GM19467 (cell line): Measurements from ENCODE around the gene FUT1.

Experiments
- ATAC-seq: cut with Tn5 transposase; IDR thresholded peaks from one replicate; pipeline ENCODE4 v1.9.1; 2021; ENCODE audit warnings: mild to moderate bottlenecking, moderate library complexity; ENCODE audit not compliant: unreplicated experiment

FUT1 gene

GRCh38 chr19:48741129-48741999, 11.1 kb downstream of the FUT1 start:
- ATAC-seq = no peak

GRCh38 chr19:48740164-48740972, 12.1 kb downstream of the FUT1 start, which contains the start of gene RASIP1:
Gene RASIP1 (minus strand): TSS chr19:48740610. CDS start chr19:48740282, 328 bp downstream.
- no peak for ATAC-seq

- no peak for ATAC-seq
These were observed 12.9 kb downstream of the FUT1 start for GRCh38 chr19:48739404-48740163.

- peak; percentile 82 for ATAC-seq
These were observed 13.7 kb downstream of the FUT1 start for GRCh38 chr19:48738557-48739403.

- no peak for ATAC-seq
These were observed 15.0 kb downstream of the FUT1 start for GRCh38 chr19:48737360-48737998.

- no peak for ATAC-seq
These were observed 17.3 kb downstream of the FUT1 start for GRCh38 chr19:48735031-48735615.

- no peak for ATAC-seq
These were observed 17.8 kb downstream of the FUT1 start for GRCh38 chr19:48734625-48735024.

- ATAC-seq = no peak
These were observed 21.0 kb downstream of the FUT1 start for GRCh38 chr19:48731452-48731851.

- ATAC-seq = no peak
These were observed 23.4 kb downstream of the FUT1 start for GRCh38 chr19:48728911-48729664.

- ATAC-seq = no peak
These were observed 25.9 kb downstream of the FUT1 start for GRCh38 chr19:48726556-48726955.

GRCh38 chr19:48724796-48725753, 27.4 kb downstream of the FUT1 start:
- no peak for ATAC-seq

GRCh38 chr19:48722196-48722708, 30.2 kb downstream of the FUT1 start:
- no peak for ATAC-seq

GRCh38 chr19:48720613-48721296, 31.7 kb downstream of the FUT1 start:
- peak; percentile 78 for ATAC-seq

GRCh38 chr19:48720251-48720612, 32.2 kb downstream of the FUT1 start:
- no peak for ATAC-seq

GRCh38 chr19:48719263-48720171, 32.9 kb downstream of the FUT1 start, which contains the start of gene MAMSTR:
Gene MAMSTR (minus strand): TSS chr19:48719725. CDS start chr19:48719031, 694 bp downstream.
- no peak for ATAC-seq
